Ishikawa (cell line): Measurements from ENCODE around the gene GTF3C1.

Experiments
- CEBPB ChIP-seq: IDR thresholded peaks from 2 replicates; pipeline ENCODE4 v1.6.1; 2012
- CREB1 ChIP-seq: IDR thresholded peaks from 2 replicates; pipeline ENCODE4 v1.6.1; 2012; ENCODE audit warnings: low read depth
- EP300 ChIP-seq: IDR thresholded peaks from 2 replicates; pipeline ENCODE4 v1.6.1; 2012; ENCODE audit warnings: borderline replicate concordance
- FOXM1 ChIP-seq: IDR thresholded peaks from 2 replicates; pipeline ENCODE4 v1.6.1; 2012; ENCODE audit warnings: low read depth, borderline replicate concordance
- RAD21 ChIP-seq: IDR thresholded peaks from 2 replicates; pipeline ENCODE4 v1.6.1; 2012; ENCODE audit warnings: low read depth
- TAF1 ChIP-seq: IDR thresholded peaks from 2 replicates; pipeline ENCODE4 v1.6.1; 2012; ENCODE audit warnings: low read depth, mild to moderate bottlenecking
- TEAD4 ChIP-seq: IDR thresholded peaks from 2 replicates; pipeline ENCODE4 v1.6.1; 2012
- USF1 ChIP-seq: IDR thresholded peaks from 2 replicates; pipeline ENCODE4 v1.6.1; 2012
- YY1 ChIP-seq: IDR thresholded peaks from 2 replicates; pipeline ENCODE4 v1.6.1; 2012; ENCODE audit warnings: low read depth

GRCh38 chr16:27424772-27425498, 124.8 kb downstream of the GTF3C1 start:
- no peak for TF ChIP-seq CEBPB
- no peak for TF ChIP-seq USF1
- TF ChIP-seq CREB1 = no peak
- no peak for TF ChIP-seq TEAD4
- no peak for TF ChIP-seq RAD21
- TF ChIP-seq EP300 = no peak
- no peak for TF ChIP-seq YY1
- TF ChIP-seq FOXM1 = no peak
- TF ChIP-seq TAF1 = no peak
